SK-N-SH treated with all-trans-retinoic acid at 6 μM for 48 hours (cell line): Measurements from ENCODE around the gene C6orf132.

Experiments used
- PATZ1 ChIP-seq: fragments of 250-450 bp; sonication (Bioruptor Pico); IDR thresholded peaks from 2 replicates; pipeline ENCODE4 v1.8.0; 2020; ENCODE audit warnings: mild to moderate bottlenecking, moderate library complexity, borderline replicate concordance
- PPARA ChIP-seq: fragments of 250-450 bp; sonication (Bioruptor Pico); IDR thresholded peaks from 2 replicates; pipeline ENCODE4 v1.5.0; 2020; ENCODE audit warnings: mild to moderate bottlenecking, borderline replicate concordance
- ZNF70 ChIP-seq: fragments of 450-650 bp; formaldehyde crosslinking; IDR thresholded peaks from 2 replicates; pipeline ENCODE4 v1.5.0; 2020; ENCODE audit warnings: mild to moderate bottlenecking, moderate library complexity

GRCh38 chr6:42171813-42172581, 29.6 kb upstream of the C6orf132 start:
- TF ChIP-seq PPARA (CRISPR knock-in tag) (no peak), PATZ1 (CRISPR knock-in tag) (no peak), ZNF70 (CRISPR knock-in tag) (no peak)
